Mesodermal cell (in vitro differentiated cells): Measurements from ENCODE around the gene IQGAP2.

Source experiments
- H3K27ac ChIP-seq: 2 replicates; pipeline ENCODE4 v1.7.0; 2013; ENCODE audit warnings: mild to moderate bottlenecking, low read depth, low read length, moderate library complexity; ENCODE audit not compliant: severe bottlenecking
- H3K36me3 ChIP-seq: 2 replicates; pipeline ENCODE4 v1.7.1; 2013; ENCODE audit warnings: mild to moderate bottlenecking, low read length, moderate library complexity; ENCODE audit not compliant: control insufficient read depth, insufficient read depth
- H3K4me1 ChIP-seq: one replicate; pipeline ENCODE4 v1.7.1; 2013; ENCODE audit warnings: mild to moderate bottlenecking, low read length; ENCODE audit not compliant: insufficient read depth, control insufficient read depth, poor library complexity, severe bottlenecking
- H3K4me3 ChIP-seq: 2 replicates; pipeline ENCODE4 v1.7.0; 2013; ENCODE audit warnings: low read length, control low read depth, mild to moderate bottlenecking; ENCODE audit not compliant: insufficient read depth, poor library complexity, severe bottlenecking; ENCODE audit errors: extremely low read depth
- H3K9me3 ChIP-seq: 2 replicates; pipeline ENCODE4 v1.7.1; 2013; ENCODE audit warnings: mild to moderate bottlenecking, low read length, moderate library complexity; ENCODE audit not compliant: control insufficient read depth
- WGBS, 2 experiments: methylation state at CpG; one replicate each; pipeline ENCODE4 v1.1.5; 2013; ENCODE audit warnings: missing lambda C conversion rate in 2 of 2; ENCODE audit not compliant: insufficient coverage in 2 of 2; 5-methylcytosine and 5-hydroxymethylcytosine counted together

The IQGAP2 gene

GRCh38 chr5:76700571-76700970, 297.5 kb downstream of the IQGAP2 start:
- 100% methylated on average over 1 of the region's 2 CpGs for WGBS, 2 experiments
- Histone ChIP-seq H3K9me3 (no peaks in the 10 kb centered on the region), H3K4me3 (no peak overlapping the region), H3K4me1 (peaks cover 9% of the 10 kb centered on the region), H3K27ac (no peak overlapping the region), H3K36me3 (no peaks in the 10 kb centered on the region)

DNA sequence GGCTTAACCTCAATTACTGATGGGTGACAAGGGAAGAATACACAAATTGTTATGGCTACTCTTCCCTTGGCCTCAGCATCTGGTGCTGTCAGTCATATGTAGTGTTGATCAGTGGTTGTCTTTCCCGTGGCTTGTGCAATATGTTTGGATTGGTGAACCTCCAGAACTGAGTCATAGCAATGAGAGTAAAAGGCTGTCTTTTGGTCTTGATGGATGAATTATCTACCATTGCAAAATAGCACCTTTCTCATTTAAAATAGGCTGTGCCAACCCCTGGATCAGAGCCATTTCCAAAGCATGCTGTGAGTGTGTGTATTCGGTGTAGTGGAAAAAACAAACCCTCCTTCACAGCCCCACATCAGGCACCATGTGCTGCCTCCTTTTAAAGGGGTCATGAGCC, 298.2 kb downstream of the IQGAP2 start:
- no peaks in the 10 kb centered on the region for H3K36me3 ChIP-seq
- H3K4me3 ChIP-seq: no peak overlapping the region
- peaks cover 9% of the 10 kb centered on the region for H3K4me1 ChIP-seq
- WGBS, 2 experiments: 100% methylated on average over 1 of the region's 2 CpGs; no CpG with 5 or more reads in 1 of the 2 experiments
- no peaks in the 10 kb centered on the region for H3K9me3 ChIP-seq
- no peak overlapping the region for H3K27ac ChIP-seq

DNA sequence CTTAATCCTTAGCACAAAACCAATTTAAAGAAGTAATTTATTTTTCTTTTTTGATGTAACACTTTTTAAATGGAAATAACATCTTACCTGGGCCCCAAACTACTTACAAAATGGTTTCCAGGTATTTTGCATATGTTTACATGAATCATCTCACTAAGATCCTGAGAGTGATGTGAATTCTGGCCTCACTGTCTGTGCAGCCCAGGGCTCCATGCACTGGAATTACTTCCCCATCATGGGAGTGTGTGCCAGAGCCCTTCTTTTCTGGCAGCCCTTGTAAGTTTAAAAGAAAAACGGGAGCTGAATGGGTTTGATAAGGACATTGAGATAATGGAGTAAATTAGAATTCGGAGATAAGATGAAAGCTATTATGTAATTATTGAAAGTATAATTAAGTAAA, 300.6 kb downstream of the IQGAP2 start:
- no peaks in the 10 kb centered on the region for H3K36me3 ChIP-seq
- no peaks in the 10 kb centered on the region for H3K9me3 ChIP-seq
- no peak overlapping the region for H3K27ac ChIP-seq
- no peak overlapping the region for H3K4me3 ChIP-seq
- WGBS, 2 experiments: no CpG with 5 or more reads among the region's 2 CpGs
- peaks cover 16% of the 10 kb centered on the region for H3K4me1 ChIP-seq

GRCh38 chr5:76704131-76704663, 301.1 kb downstream of the IQGAP2 start:
- Histone ChIP-seq H3K36me3 (no peaks in the 10 kb centered on the region), H3K27ac (no peak overlapping the region), H3K9me3 (no peaks in the 10 kb centered on the region), H3K4me3 (no peak overlapping the region), H3K4me1 (peaks cover 20% of the 10 kb centered on the region)

GRCh38 chr5:76705574-76705973, 302.5 kb downstream of the IQGAP2 start:
- Histone ChIP-seq H3K4me1 (peaks cover 20% of the 10 kb centered on the region), H3K9me3 (no peaks in the 10 kb centered on the region), H3K4me3 (no peak overlapping the region), H3K27ac (no peak overlapping the region), H3K36me3 (no peaks in the 10 kb centered on the region)

- no peaks in the 10 kb centered on the region for H3K9me3 ChIP-seq
- H3K4me3 ChIP-seq: no peak overlapping the region
- H3K36me3 ChIP-seq: no peaks in the 10 kb centered on the region
- peaks cover 11% of the 10 kb centered on the region for H3K4me1 ChIP-seq
- H3K27ac ChIP-seq: no peak overlapping the region
- 93 to 94% methylated on average over 2 of the region's 2 CpGs for WGBS, 2 experiments
These were observed 306.7 kb downstream of the IQGAP2 start for GRCh38 chr5:76709762-76710161.

- WGBS, 2 experiments: 100% methylated on average over 1 of the region's 4 CpGs
- Histone ChIP-seq H3K4me1 (peaks cover 11% of the 10 kb centered on the region), H3K9me3 (no peaks in the 10 kb centered on the region), H3K4me3 (no peak overlapping the region), H3K27ac (no peak overlapping the region), H3K36me3 (no peaks in the 10 kb centered on the region)
These were observed 307.9 kb downstream of the IQGAP2 start for GRCh38 chr5:76710991-76711390.

DNA sequence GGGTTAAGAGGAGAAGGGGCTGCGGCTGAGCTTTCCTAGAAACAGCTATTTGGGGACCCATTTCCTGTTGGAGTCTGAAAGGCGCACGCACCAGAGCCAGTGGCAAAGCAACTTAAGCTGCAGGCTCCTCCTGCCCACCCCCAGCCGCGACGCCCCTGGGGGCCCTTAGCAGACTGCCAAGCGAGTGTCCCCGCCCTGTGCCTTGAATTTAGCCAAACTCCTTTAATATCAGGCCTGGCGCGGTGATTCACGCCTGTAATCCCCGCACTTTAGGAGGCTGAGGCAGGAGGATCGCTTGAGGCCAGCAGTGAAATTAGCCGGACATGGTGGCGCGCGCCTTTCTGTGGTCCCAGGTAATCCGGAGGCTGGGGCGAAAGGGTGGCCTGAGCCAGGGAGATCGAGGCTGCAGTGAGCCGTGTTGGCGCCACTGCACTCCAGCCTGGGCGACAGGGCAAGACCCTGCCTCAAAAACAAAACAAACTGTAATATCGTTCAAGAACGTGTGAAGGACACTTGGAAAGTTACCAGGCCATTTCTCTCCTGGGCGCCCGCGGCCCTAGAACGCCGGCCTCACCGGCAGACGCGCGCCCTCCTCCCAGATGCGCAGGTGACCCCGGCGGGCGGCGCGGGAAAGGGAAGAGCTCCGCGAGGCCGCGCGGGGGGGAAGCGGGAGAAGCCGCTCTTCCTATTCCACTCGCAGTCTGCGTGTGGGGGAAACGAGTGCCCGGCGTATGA, 311.8 kb downstream of the IQGAP2 start:
- no peak overlapping the region for H3K27ac ChIP-seq
- peak overlapping the region; percentile 89 for H3K4me3 ChIP-seq
- H3K4me1 ChIP-seq: peaks cover 11% of the 10 kb centered on the region
- H3K9me3 ChIP-seq: no peaks in the 10 kb centered on the region
- no peaks in the 10 kb centered on the region for H3K36me3 ChIP-seq
- 40 to 42% methylated on average over 41 to 45 of the region's 52 CpGs for WGBS, 2 experiments

- H3K9me3 ChIP-seq: no peaks in the 10 kb centered on the region
- peaks cover under 1% of the 10 kb centered on the region for H3K36me3 ChIP-seq
- peaks cover 11% of the 10 kb centered on the region for H3K4me1 ChIP-seq
- H3K27ac ChIP-seq: no peak overlapping the region
- H3K4me3 ChIP-seq: peak overlapping the region; percentile 89
- WGBS, 2 experiments: 2 to 3% methylated on average over 9 to 13 of the region's 14 CpGs
These were observed 312.3 kb downstream of the IQGAP2 start for GRCh38 chr5:76715486-76715735.

GRCh38 chr5:76715736-76716455, 312.8 kb downstream of the IQGAP2 start, which contains the start of gene F2R:
F2R (plus strand) TSS chr5:76716126; CDS start chr5:76716308, 182 bp downstream.
- 0% methylated on average over 56 to 70 of the region's 82 CpGs for WGBS, 2 experiments
- peaks cover 11% of the 10 kb centered on the region for H3K4me1 ChIP-seq
- peaks cover 5% of the 10 kb centered on the region for H3K36me3 ChIP-seq
- H3K4me3 ChIP-seq: peak within 1 kb of the TSS; percentile 89
- peak within 1 kb of the TSS; percentile 50 for H3K27ac ChIP-seq
- H3K9me3 ChIP-seq: no peaks in the 10 kb centered on the region
